HG02678 (cell line): Measurements from ENCODE around the gene CXADR.
"Not testable (repeated sequence)": the region's sequence is repeated elsewhere in the genome, so short reads cannot be mapped to it uniquely, and the experiment has no call there.

Experiments used
- ATAC-seq: cut with Tn5 transposase; IDR thresholded peaks from one replicate; pipeline ENCODE4 v1.9.1; 2021; ENCODE audit warnings: mild to moderate bottlenecking, moderate library complexity; ENCODE audit not compliant: unreplicated experiment

CXADR gene

DNA sequence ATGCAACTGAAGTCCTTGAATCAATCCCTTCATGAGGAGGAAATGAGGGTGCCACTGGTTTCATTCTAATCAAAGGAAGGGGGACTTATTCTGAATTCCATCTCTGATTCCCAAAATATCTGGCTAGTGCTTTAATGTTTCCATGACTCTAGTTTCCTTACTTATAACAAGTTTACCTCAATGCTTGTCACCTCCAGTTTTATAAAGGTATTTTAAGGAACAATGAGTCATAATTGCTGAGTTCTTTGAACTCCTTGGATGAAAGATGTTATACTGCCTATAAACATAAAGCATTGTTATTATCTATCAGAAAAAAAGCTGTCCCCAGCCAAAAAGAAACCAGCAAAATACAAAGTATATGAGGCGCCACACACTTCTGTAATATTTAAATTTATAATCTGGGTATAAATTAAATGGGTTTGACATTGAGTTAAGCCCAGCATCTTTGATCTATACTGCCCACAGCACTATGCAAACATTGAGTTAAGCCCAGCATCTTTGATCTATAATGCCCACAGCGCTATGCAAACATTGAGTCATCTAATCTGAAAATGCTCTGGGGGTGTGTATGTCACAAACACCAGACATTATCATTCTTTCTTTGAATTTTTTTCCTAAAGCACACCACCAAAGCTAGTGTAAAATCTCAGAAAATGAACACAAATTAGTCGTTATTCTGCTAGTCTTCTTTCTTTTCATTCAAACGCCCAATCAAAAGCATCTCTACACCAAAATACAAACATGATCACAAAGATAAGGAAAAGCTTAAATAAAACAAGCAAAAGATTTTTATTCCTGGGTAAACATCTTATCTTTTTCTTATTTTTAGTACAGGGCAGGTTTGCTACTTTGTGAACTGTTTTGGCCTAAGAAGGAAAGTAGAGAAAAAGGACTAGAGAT, 11.5 kb upstream of the CXADR start:
- no peak for ATAC-seq

- ATAC-seq: not testable (repeated sequence)
Measured at GRCh38 chr21:17502985-17503384, 9.9 kb upstream of the CXADR start.

DNA sequence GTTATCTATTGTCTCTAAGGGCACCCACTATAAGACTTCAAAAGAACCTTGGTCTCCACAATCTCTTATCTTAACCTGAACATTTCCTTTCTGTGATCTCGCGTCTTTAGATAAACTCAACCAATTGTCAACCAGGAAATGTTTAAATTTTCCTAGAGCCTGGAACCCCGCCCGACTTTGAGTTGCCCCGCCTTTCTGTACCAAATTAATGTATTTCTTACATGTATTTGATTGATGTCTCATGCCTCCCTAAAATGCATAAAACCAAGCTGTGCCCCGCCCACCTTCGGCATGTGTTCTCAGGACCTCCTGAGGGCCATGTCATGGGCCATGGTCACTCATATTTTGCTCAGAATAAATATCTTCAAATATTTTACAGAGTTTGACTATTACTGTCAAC, 5.9 kb upstream of the CXADR start:
- no peak for ATAC-seq

DNA sequence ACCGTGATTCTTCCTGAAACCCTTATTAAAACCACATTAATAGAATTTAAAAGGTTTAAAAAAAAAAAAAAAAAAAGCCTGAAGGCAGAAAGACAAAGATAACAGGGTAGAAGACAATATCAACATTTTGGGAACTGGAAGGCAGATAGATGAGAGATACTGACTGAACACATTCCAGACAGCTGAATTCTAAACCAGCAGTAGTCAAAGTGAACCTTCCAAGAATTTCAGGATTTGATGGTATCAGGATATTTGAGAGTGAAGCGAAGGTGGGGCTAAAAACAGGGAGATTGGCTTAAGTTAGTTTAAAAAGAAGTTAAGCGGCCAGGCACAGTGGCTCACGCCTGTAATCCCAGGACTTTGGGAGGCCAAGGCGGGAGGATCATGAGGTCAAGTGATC, 5.3 kb upstream of the CXADR start:
- ATAC-seq: no peak

DNA sequence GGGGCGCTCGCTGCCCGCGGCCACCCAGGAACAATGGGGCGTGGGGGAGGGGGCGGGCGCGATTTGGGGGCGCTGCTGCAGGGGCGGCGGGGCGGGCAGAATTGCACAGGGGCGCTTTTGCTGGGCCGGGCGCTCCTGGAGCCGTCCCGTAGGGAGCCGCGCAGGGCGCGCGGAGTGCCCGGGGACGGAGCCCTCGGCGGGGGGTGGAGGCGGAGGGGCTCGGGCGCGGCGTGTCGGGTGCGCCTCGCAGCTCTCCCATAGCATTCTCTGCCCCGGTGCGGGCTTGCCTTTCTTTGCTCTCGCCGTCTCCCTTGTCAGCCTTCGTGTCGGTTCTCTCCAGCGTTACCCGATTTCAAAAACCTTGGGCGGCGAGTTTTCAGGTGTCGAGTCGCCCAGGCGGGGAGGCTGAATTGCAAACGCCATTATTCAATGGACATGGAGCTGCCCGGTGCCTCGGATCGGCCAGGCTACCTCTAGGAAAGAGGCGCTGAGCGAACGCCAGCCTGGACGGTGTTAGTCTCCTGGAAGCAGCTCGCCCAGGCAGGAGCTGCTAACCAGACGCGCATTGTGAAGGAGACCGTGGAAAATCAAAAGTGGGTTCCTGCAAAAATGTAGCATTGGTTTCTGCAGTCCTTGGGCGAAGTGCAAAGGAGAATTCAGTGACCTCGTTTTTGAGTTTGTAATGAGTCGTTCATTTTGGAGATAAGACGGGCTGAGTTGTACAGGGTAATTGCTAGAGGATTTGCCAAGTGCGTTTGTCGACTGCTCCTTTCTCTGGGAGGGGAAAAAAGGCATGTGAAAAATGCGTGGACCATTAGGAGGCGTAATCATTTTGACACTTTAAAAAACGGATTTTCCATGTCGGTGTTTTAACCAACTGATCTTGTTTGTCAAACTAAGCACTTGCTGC, 626 bp downstream of the CXADR start:
- ATAC-seq: peak; percentile 30

DNA sequence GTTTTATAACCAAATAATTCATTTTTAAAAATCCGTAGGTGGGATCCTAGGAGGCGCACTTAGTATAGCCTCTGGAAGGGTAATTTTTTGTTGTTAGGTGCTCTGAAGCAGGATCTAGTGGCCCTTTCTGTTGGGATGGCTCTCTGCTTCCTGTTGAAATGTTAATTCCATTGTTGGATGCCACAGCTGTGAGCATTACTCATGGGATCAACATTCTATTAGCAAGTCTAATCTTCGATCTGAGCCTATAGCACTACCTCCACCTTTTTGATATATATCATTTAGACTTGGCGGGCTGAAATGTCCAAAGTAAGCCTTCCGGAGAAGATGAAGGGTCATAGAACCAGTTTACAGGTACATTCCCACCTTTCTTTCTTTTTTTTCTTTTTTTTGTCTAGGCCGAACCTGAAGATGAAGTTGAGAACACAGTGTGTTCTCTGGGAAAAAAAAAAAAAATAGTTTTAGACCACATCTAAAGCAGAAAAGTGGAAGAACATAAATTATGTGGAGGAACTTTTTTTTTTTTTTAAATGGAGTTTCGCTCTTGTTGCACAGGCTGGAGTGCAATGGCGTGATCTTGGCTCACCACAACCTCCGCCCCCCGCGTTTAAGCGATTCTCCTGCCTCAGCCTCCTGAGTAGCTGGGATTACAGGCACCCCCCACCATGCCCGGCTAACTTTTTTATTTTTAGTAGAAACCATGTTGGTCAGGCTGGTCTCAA, 1.4 kb downstream of the CXADR start:
- no peak for ATAC-seq

DNA sequence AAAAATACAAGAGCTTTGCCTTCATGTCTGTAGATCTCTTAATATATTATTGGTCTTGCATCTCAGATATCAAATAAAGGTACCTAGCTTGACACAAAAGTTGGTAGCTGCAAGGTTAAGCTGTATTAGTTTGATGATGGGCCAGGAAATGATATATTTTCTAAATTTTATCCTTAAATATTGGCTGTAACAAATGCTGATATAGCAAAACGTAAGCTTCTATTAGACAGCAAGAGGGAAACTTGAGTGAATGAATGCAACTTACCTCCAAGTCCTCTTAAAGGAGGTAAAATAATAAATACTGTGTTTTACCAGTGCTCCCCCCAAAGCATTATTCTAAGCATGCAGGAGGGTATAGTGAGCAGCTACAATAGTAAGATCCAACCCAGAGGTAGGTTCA, 4.2 kb downstream of the CXADR start:
- ATAC-seq: not testable (repeated sequence)

DNA sequence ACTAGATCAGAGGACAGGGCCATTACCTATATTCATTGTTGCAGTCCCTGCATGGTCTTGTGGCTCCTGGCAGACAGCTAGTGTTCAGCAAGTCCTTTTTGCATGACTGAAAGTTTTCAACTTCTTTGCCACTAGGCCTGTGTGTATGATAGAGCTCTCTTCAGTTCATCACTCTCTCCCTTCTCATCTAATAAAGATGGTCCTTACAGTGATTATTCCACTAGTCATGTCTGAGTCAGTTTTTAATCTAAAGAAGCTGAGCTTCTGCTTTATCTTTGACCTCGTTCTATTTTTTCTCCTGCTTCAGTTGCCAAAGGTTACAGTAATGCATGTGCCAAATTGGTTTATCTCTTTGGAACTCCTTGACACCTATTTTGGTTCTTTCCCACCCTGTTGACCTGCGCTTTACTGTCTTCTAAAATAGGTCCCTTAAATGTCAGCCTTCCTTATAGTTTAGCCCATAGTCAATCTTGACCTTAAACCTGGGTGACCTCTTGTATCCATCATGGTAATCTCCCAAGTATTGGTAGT, 6.4 kb downstream of the CXADR start:
- no peak for ATAC-seq

- no peak for ATAC-seq
Measured at GRCh38 chr21:17519965-17520609, 7.2 kb downstream of the CXADR start.

DNA sequence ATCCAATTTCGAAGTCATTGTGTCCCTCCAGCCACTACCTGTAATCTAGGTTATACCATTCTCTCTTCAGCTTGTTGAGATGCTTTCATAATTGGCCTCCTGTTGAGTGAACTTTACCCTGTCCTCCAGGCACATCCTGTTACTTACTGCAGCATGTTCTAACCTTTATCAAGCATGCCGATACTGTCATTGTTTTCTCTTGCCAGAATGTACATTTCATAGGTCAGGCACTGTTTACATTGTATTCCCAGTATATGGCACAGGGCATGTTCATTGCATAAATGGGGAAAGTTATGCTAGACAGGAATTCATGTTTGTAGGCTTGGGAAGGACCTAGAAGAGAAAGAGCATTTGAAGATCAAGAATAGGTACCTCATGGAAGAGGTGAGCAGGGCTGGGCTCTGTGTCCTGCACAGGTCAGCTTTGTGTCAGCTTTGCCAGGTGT, 10.2 kb downstream of the CXADR start:
- no peak for ATAC-seq

DNA sequence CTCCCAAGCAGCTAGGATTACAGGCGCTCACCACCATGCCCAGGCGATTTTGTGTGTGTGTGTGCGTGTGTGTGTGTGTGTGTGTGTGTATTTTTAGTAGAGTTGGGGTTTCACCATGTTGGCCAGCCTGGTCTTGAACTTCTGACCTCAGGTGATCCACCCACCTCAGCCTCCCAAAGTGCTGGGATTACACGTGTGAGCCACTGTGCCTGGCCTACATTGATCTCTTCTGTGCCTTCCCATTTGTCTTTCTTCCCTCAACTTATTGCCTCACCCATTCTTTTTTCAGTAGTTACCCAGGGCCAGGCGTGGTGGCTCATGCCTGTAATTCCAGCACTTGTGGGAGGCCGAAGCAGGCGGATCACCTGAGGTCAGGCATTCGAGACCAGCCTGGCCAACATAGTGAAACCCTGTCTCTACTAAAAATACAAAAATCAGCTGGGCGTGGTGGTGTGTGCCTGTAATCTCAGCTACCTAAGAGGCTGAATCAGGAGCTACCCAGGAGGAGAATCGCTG, 11.2 kb downstream of the CXADR start:
- not testable (repeated sequence) for ATAC-seq

- no peak for ATAC-seq
Measured at GRCh38 chr21:17524635-17525034, 11.8 kb downstream of the CXADR start.

GRCh38 chr21:17526776-17527175, 13.9 kb downstream of the CXADR start:
- no peak for ATAC-seq

DNA sequence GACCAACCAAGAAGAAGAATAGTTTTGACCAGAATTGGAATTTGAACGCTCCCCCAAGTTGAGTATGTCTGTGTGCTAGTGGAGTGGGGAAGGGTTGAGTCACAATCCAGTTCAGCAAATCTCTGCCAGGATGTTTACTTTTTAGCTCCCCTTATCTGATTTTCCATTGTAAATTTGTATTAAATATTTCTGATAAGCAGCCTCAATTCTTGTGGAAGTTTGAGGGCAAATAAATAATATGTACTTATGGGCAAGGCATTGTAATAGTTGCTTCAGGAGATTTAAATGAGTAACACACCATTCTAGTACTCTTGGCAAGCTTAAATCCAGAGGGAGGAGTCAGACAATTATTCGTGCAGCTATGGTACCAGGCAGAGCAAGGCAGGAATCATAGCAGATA, 14.4 kb downstream of the CXADR start:
- ATAC-seq: no peak

- no peak for ATAC-seq
Measured at GRCh38 chr21:17527711-17528110, 14.9 kb downstream of the CXADR start.

DNA sequence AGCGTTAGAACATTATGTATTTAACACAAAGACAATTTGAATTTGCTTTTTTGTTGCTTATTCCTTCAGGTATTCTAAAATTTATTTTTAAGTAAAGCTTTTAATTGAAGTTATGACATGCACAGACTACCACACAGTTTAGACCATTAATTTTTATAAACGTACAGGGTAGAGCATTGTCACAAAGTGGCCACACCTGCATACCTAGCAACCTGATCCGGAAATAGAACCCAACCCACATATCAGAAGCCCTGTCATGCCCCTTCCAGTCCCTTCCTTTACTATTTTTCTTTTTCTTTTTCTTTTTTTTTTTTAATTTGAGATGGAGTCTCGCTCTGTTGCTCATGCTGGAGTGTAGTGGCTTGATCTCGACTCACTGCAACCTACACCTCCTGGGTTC, 16.8 kb downstream of the CXADR start:
- ATAC-seq: no peak

DNA sequence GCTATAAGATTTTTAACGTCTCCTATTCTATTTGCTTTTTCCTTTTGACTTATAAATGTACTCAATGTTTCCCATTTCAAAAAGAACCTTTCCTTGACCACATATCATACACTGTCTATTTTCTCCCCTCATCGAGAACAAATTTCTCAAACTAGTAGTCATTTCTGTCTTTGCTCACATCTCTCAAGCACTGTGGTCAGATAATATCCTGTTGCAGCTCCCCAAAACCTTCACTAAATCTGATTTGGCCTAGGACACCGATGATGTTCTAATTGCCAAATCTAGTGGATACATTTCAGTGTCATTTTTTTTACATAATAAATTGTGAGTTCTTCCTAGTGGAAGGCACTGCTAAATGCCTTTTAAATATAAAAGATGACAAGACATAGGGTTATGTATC, 19.4 kb downstream of the CXADR start:
- no peak for ATAC-seq

DNA sequence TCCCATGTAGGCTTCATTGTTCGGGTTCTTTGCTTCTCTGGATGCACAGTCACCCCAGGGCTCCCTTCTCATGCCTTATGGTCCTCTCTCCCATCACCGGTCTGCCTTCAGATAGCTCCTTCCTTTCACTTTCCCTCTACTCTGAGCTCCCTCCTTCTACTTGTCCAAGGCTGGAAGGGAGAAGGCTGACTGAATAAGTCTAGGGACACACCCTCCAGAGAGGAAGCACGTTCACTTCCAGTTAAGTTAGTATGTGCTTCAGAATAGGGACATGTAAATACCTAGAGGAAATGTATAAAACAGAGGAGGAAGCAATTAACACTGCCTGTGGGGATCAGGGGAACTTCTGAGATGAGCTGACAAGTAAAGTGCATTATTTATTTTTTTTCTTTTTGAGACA, 23.5 kb downstream of the CXADR start:
- no peak for ATAC-seq

DNA sequence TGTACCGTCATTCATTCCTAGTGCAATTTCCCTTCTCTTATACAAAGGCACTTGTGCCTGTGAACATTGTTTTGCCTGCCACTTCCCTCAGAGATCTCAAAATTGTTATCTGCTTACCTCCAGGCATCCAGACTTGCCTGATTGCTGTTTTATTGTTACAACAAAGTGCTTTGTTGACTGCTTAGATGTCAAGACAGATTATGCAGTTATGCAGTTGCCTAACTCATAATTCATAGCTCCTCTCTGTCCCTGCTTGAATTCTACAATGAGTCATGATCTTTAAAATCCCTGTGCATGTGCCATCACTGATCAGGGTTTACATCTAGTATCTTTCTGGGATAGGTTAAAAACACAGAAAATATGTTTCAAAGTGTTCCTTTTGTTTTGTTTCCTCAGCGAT, 24.5 kb downstream of the CXADR start:
- no peak for ATAC-seq

- ATAC-seq: no peak
Measured at GRCh38 chr21:17538576-17538975, 25.7 kb downstream of the CXADR start.
